Measurements from ENCODE around the gene NR3C2. TPM values are rescaled to one million over a fixed set of nuclear protein-coding genes. Genes with fewer than 3 reads are reported as not detected.

The NR3C2 gene
- total RNA-seq, 1 experiment from 2014 or later: 2.7 TPM

DNA sequence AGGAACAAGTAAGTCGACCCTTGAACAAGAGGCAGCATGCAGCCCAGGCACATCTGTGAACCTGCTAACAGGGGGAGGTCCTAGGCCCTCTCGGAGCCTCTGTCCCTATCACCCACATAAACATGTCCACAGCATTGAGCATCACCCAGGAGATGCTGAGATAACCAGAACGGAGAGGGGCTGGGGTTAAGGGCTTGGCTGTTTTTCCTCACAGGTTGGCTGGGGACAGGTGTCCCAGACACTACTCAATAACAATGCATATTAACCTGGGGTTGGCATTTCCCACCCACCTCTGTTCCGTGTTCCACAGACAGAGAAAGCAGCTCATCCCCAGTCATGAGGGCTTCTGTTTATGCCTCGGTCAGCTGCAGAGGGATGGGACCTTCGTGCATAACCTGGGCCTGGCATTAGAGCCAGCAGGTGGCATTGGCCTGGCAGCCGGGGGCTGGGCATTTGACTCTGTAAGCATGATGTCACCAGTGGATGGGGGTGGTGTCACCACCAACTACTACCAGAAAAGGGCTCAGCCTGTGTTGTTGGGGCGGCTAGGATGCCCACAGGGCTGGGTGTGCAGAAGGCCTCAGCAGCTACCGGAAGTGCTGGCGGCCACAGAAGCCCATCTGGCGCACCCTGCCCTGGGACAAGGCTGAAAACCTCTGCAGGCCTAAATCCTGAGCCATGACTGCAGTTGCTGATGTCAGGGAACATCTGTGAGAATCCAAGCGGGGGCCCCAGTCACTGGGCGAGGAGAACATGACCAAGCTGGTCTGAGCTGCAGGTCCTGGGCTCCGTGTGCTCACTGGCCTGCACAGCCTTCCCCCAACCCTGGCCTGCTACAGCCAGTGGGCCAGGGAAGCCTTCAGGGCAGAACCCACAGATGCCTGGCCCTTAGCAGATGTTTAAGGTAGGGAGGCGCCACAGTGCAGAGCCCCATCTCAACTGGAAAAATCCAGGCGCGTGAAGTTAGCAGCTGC is 351.4 kb downstream of the NR3C2 start (continued):
- TF ChIP-seq SIN3A (IDR thresholded peaks at IDR 0.05; ENCODE audit: low read depth): no peak

DNA sequence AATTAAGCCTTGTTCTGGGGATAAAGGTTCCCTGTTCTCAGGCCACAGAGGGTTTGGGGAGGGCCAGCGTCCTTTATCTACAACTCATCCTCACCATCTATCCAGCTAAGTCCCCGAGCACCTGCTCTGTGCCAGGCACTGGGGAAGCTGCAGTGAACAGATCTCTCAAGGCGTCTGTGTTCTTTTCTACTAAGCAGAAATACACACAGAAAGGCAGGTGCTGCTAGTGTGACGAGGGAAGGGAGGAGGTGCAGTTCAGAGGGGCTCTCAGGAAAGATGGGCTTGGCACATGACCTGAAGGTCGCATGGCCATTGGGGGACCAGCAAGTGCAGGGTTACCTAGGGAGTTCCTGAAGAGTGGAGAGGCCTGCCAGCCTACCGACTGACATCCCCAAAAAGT is 352.2 kb downstream of the NR3C2 start:
- Histone ChIP-seq H2AFZ (ENCODE audit: low read depth, low read length, poor library complexity, severe bottlenecking) (no peak overlapping the region), H3K4me3 (replicated peaks in 1 of 2; ENCODE audit: low read depth in 1 of 2, low read length in 2 of 2) (no peak overlapping the region), H3K27me3 (ENCODE audit: insufficient read depth, low read length) (no peaks in the 10 kb centered on the region), H3K9ac (ENCODE audit: low read length) (no peak overlapping the region), H3K9me3 (ENCODE audit: control insufficient read depth in 1 of 2, insufficient read depth in 1 of 2, low read depth in 1 of 2, low read length in 2 of 2) (no peaks in the 10 kb centered on the region), H3K9me2 (ENCODE audit: insufficient read depth) (no peaks in the 10 kb centered on the region), H3K4me1 (ENCODE audit: control insufficient read depth in 1 of 2, insufficient read depth in 2 of 2, low read length in 2 of 2) (peaks cover 3 to 9% of the 10 kb centered on the region in 2 experiments; a peak in 2 of 4 replicates), H3K79me2 (ENCODE audit: insufficient read depth, low read length) (no peaks in the 10 kb centered on the region), H3K36me3 (ENCODE audit: control insufficient read depth in 1 of 2, insufficient read depth in 2 of 2, low read length in 2 of 2) (no peaks in the 10 kb centered on the region), H3K4me2 (ENCODE audit: low read length) (no peak overlapping the region), H3K27ac (ENCODE audit: low read depth, low read length) (no peak overlapping the region), H4K20me1 (ENCODE audit: insufficient read depth) (no peaks in the 10 kb centered on the region)
- no TSS peak for BruUV-seq (replicated peaks)
- ATAC-seq (no peak), DNase-seq (ENCODE audit: low read depth, low spot score) (no peak)
- intact Hi-C loops (cut with micrococcal nuclease): no loop called here
- RAD21 ChIA-PET (ENCODE audit: low non-redundant PET in 1 of 2, low total read pairs in 2 of 2, uncharacterized antibody in 2 of 2, unreplicated experiment in 2 of 2): no interaction called here
- CTCF ChIA-PET: no interaction called here
- POLR2A ChIA-PET: no interaction called here
- TF ChIP-seq CEBPB (IDR thresholded peaks at IDR 0.05; ENCODE audit: low read depth) (no peak), YY1 (IDR thresholded peaks at IDR 0.05; ENCODE audit: extremely low read depth, insufficient replicate concordance, low read depth, low read length) (no peak), POLR2A (IDR thresholded peaks at IDR 0.05; ENCODE audit: borderline replicate concordance, extremely low read depth, insufficient read depth, insufficient read length) (no peak), ELF1 (IDR thresholded peaks at IDR 0.05; ENCODE audit: borderline replicate concordance, low read depth) (no peak), RAD21 (IDR thresholded peaks at IDR 0.05; ENCODE audit: low read depth) (no peak), FOSL1 (IDR thresholded peaks at IDR 0.05; ENCODE audit: low read depth) (no peak), JUND (IDR thresholded peaks at IDR 0.05) (no peak)
- TF ChIP-seq, protein P1, sequence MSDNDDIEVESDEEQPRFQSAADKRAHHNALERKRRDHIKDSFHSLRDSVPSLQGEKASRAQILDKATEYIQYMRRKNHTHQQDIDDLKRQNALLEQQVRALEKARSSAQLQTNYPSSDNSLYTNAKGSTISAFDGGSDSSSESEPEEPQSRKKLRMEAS (IDR thresholded peaks at IDR 0.05): no peak
